ENCODE data around the gene ALK.

ALK gene

GRCh38 chr2:29317077-29317517, 604.3 kb downstream of the ALK start:
- DNase-seq (ENCODE audit: low read depth) = peak; percentile 76
- H3K4me3 ChIP-seq (ENCODE audit: low read depth, low read length) = no peak overlapping the region
- TF ChIP-seq MYC (IDR thresholded peaks at IDR 0.05; ENCODE audit: low read depth, low read length) = no peak
- no peak for TF ChIP-seq POLR2A (IDR thresholded peaks at IDR 0.05; ENCODE audit: extremely low read depth, insufficient read length)
- TF ChIP-seq MAX (IDR thresholded peaks at IDR 0.05; ENCODE audit: low read depth, low read length) = no peak
- TF ChIP-seq, protein P1, sequence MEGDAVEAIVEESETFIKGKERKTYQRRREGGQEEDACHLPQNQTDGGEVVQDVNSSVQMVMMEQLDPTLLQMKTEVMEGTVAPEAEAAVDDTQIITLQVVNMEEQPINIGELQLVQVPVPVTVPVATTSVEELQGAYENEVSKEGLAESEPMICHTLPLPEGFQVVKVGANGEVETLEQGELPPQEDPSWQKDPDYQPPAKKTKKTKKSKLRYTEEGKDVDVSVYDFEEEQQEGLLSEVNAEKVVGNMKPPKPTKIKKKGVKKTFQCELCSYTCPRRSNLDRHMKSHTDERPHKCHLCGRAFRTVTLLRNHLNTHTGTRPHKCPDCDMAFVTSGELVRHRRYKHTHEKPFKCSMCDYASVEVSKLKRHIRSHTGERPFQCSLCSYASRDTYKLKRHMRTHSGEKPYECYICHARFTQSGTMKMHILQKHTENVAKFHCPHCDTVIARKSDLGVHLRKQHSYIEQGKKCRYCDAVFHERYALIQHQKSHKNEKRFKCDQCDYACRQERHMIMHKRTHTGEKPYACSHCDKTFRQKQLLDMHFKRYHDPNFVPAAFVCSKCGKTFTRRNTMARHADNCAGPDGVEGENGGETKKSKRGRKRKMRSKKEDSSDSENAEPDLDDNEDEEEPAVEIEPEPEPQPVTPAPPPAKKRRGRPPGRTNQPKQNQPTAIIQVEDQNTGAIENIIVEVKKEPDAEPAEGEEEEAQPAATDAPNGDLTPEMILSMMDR (IDR thresholded peaks at IDR 0.05; ENCODE audit: low read depth, low read length) = no peak

DNA sequence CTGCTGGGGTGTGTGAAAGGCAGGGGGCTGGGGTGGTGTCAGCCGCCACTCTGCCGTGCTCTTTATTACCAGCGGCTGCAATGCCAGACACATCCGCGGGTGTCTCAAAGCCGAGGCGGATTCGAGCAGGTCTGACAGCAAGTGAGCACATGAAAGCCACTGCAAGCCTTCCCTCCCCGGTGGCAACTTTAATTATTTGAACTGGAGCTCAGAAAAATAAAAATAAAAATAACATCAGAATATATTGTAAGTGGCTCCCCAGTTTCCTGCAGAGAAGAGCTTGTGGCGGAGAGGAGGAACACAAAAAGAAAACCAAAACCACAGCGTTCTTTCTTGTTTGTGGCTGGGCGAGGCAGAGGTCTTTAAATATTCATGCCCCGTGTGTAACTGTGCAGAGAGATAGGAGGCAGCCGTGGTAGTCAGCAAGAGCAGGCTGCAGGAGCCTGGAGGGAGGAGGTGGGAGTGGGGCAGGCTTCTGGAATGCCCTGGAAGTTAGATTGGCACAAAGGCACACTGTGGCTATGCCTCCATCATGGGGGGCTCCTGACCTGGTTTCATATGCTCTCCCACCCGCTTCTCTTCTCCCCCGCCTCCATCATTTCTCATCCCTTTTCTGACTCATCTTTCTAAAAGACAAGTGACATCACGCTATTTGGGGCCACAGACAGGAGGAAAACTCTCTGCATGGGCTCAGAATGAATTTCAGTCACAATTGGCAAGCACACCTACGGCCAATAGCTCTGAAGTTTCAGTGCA, 606.4 kb downstream of the ALK start:
- peak; percentile 77 for DNase-seq (ENCODE audit: low read depth)
- TF ChIP-seq POLR2A (IDR thresholded peaks at IDR 0.05; ENCODE audit: extremely low read depth, insufficient read length) = no peak
- TF ChIP-seq MAX (IDR thresholded peaks at IDR 0.05; ENCODE audit: low read depth, low read length) = no peak
- TF ChIP-seq, protein P1 (IDR thresholded peaks at IDR 0.05; ENCODE audit: low read depth, low read length) = peak; percentile 32
- no peak for TF ChIP-seq MYC (IDR thresholded peaks at IDR 0.05; ENCODE audit: low read depth, low read length)

GRCh38 chr2:29311458-29311857, 609.9 kb downstream of the ALK start:
- DNase-seq (ENCODE audit: low read depth) = no peak
- H3K4me3 ChIP-seq (ENCODE audit: low read depth, low read length) = no peak overlapping the region
- TF ChIP-seq MAX (IDR thresholded peaks at IDR 0.05; ENCODE audit: low read depth, low read length) (no peak), MYC (IDR thresholded peaks at IDR 0.05; ENCODE audit: low read depth, low read length) (no peak), POLR2A (IDR thresholded peaks at IDR 0.05; ENCODE audit: extremely low read depth, insufficient read length) (no peak)
- TF ChIP-seq, protein P1 (IDR thresholded peaks at IDR 0.05; ENCODE audit: low read depth, low read length) = no peak

More for the DNA sequence above, 606.4 kb downstream of the ALK start:
- peak overlapping the region; percentile 48 for H3K4me3 ChIP-seq (ENCODE audit: low read depth, low read length)

- TF ChIP-seq MYC (IDR thresholded peaks at IDR 0.05; ENCODE audit: low read depth, low read length) (no peak), MAX (IDR thresholded peaks at IDR 0.05; ENCODE audit: low read depth, low read length) (no peak), POLR2A (IDR thresholded peaks at IDR 0.05; ENCODE audit: extremely low read depth, insufficient read length) (no peak)
- TF ChIP-seq, protein P1 (IDR thresholded peaks at IDR 0.05; ENCODE audit: low read depth, low read length) = no peak
- no peak overlapping the region for H3K4me3 ChIP-seq (ENCODE audit: low read depth, low read length)
- no peak for DNase-seq (ENCODE audit: low read depth)
These were observed 610.6 kb downstream of the ALK start for GRCh38 chr2:29310650-29311348.

DNA sequence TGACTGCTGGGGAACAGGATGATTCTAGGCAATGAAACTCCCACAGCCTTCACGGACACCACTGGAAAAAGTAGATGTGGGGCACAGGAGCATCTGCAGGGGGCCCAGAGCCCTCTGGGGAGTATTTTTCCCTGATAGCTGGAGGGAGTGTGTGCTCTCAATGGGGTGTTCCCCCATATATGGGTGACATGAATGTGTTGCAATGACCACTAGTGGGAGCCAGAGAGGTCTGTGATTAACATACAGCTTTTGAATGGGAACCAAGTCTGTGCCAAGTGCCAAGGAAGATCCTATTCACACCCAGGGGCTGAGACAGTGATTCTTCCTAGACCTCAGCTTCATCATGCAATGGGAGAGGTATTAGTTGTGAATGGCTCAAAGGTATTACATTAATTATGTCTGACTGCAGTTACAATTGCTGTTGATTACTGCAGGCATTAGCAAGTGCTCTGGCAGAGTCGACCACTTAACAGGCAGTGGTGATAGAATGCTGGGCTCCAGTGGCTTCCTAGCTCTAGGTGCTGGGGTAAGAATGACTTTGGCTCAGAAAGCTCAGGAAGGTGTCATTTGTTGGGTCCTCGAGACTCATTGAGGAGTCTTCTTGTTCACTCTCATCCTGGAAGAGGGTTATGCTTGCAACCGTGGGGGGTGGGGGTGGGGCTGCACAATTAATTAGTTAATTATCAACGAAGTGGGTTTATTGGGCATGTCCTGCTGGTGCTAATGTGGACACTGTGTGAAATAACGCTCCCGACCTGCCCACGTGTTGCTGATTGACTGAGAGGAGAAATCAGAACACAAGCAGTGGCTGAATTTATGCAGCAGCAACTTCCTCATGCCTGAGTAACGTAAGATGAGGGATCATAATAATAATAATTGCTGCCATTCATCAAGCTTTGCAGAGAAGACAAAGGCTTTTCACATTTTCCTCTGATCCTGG, 612.0 kb downstream of the ALK start:
- no peak overlapping the region for H3K4me3 ChIP-seq (ENCODE audit: low read depth, low read length)
- TF ChIP-seq, protein P1 (IDR thresholded peaks at IDR 0.05; ENCODE audit: low read depth, low read length) = peak; percentile 94
- no peak for TF ChIP-seq MYC (IDR thresholded peaks at IDR 0.05; ENCODE audit: low read depth, low read length)
- DNase-seq (ENCODE audit: low read depth) = peak; percentile 73

Data from NB4 (cell line).